H9 (cell line): ENCODE measurements around the gene PSPN. TPM values are rescaled to one million over a fixed set of nuclear protein-coding genes. Genes with fewer than 3 reads are reported as not detected.

Experiments
- DNase-seq: peaks from one replicate; pipeline ENCODE4 v3.0.0-alpha.2; 2017
- H2AFZ ChIP-seq: one replicate; pipeline ENCODE4 v1.6.1; 2013; ENCODE audit warnings: mild to moderate bottlenecking, low read length, control low read depth, moderate library complexity
- H2AK5ac ChIP-seq: 2 replicates; pipeline ENCODE4 v1.6.1; 2013; ENCODE audit warnings: low read length, control low read depth, mixed read lengths; ENCODE audit not compliant: insufficient read length
- H2BK120ac ChIP-seq: one replicate; pipeline ENCODE4 v1.6.1; 2013; ENCODE audit warnings: low read depth, mild to moderate bottlenecking, low read length, control low read depth, inconsistent platforms; ENCODE audit not compliant: poor library complexity, severe bottlenecking
- H2BK12ac ChIP-seq: 2 replicates; pipeline ENCODE4 v1.6.1; 2013; ENCODE audit warnings: low read length, control low read depth, mixed read lengths, low read depth; ENCODE audit not compliant: insufficient read length
- H2BK15ac ChIP-seq: 2 replicates; pipeline ENCODE4 v1.6.1; 2013; ENCODE audit warnings: low read depth, low read length, control low read depth
- H2BK20ac ChIP-seq: one replicate; pipeline ENCODE4 v1.6.1; 2013; ENCODE audit warnings: low read depth, mild to moderate bottlenecking, low read length, control low read depth, inconsistent platforms; ENCODE audit not compliant: poor library complexity, severe bottlenecking
- H2BK5ac ChIP-seq: 2 replicates; pipeline ENCODE4 v1.6.1; 2013; ENCODE audit warnings: low read length, control low read depth, mixed read lengths; ENCODE audit not compliant: insufficient read length
- H3K14ac ChIP-seq: 2 replicates; pipeline ENCODE4 v1.6.1; 2013; ENCODE audit warnings: low read length, control low read depth; ENCODE audit not compliant: insufficient read depth
- H3K18ac ChIP-seq: 2 replicates; pipeline ENCODE4 v1.6.1; 2013; ENCODE audit warnings: low read depth, mild to moderate bottlenecking, mixed read lengths, low read length, control low read depth; ENCODE audit not compliant: insufficient read length
- H3K23ac ChIP-seq: 2 replicates; pipeline ENCODE4 v1.6.1; 2013; ENCODE audit warnings: low read length, control low read depth, mixed read lengths, low read depth; ENCODE audit not compliant: insufficient read length
- H3K23me2 ChIP-seq: 2 replicates; pipeline ENCODE4 v1.6.1; 2013; ENCODE audit warnings: low read depth, mild to moderate bottlenecking, mixed read lengths, low read length, control low read depth; ENCODE audit not compliant: insufficient read length, poor library complexity, severe bottlenecking
- H3K27ac ChIP-seq: 2 replicates; pipeline ENCODE4 v1.5.1; 2013; ENCODE audit warnings: low read length, control low read depth, mixed read lengths, low read depth; ENCODE audit not compliant: insufficient read length
- H3K27me3 ChIP-seq: 2 replicates; pipeline ENCODE4 v1.6.1; 2013; ENCODE audit warnings: low read length, control low read depth, inconsistent platforms; ENCODE audit not compliant: insufficient read depth
- H3K4ac ChIP-seq: 2 replicates; pipeline ENCODE4 v1.6.1; 2013; ENCODE audit warnings: low read depth, mild to moderate bottlenecking, control low read depth, inconsistent platforms, low read length, moderate library complexity
- H3K4me1 ChIP-seq: 2 replicates; pipeline ENCODE4 v1.6.1; 2013; ENCODE audit warnings: low read length, control low read depth, inconsistent platforms; ENCODE audit not compliant: insufficient read depth
- H3K4me2 ChIP-seq: 2 replicates; pipeline ENCODE4 v1.6.1; 2013; ENCODE audit warnings: low read length, control low read depth, mixed read lengths; ENCODE audit not compliant: insufficient read length, insufficient read depth
- H3K56ac ChIP-seq: 2 replicates; pipeline ENCODE4 v1.6.1; 2013; ENCODE audit warnings: low read depth, mild to moderate bottlenecking, mixed read lengths, low read length, control low read depth; ENCODE audit not compliant: insufficient read length
- H3K79me1 ChIP-seq: 2 replicates; pipeline ENCODE4 v1.6.1; 2013; ENCODE audit warnings: low read depth, mild to moderate bottlenecking, moderate library complexity, low read length, control low read depth, inconsistent platforms; ENCODE audit not compliant: insufficient read depth, poor library complexity, severe bottlenecking
- H3K79me2 ChIP-seq: 2 replicates; pipeline ENCODE4 v1.6.1; 2013; ENCODE audit warnings: low read length, control low read depth, inconsistent platforms; ENCODE audit not compliant: insufficient read depth
- H3K9ac ChIP-seq: 2 replicates; pipeline ENCODE4 v1.6.1; 2013; ENCODE audit warnings: low read length, control low read depth, mixed read lengths; ENCODE audit not compliant: insufficient read length; ENCODE audit errors: extremely low read depth
- H3K9me3 ChIP-seq: one replicate; pipeline ENCODE4 v1.6.1; 2013; ENCODE audit warnings: low read depth, low read length, inconsistent platforms; ENCODE audit not compliant: control insufficient read depth
- H3T11ph ChIP-seq: one replicate; pipeline ENCODE4 v1.6.1; 2013; ENCODE audit warnings: mild to moderate bottlenecking, low read length, control low read depth, inconsistent platforms
- H4K20me1 ChIP-seq: one replicate; pipeline ENCODE4 v1.6.1; 2013; ENCODE audit not compliant: control insufficient read depth, insufficient read length, insufficient read depth
- H4K5ac ChIP-seq: 2 replicates; pipeline ENCODE4 v1.6.1; 2013; ENCODE audit warnings: low read depth, mild to moderate bottlenecking, mixed read lengths, low read length, control low read depth; ENCODE audit not compliant: insufficient read length
- H4K8ac ChIP-seq: replicated peaks from 2 replicates; pipeline ENCODE4 v1.6.1; 2013; ENCODE audit warnings: low read length, control low read depth, mixed read lengths, low read depth; ENCODE audit not compliant: insufficient read length
- H4K91ac ChIP-seq: 2 replicates; pipeline ENCODE4 v1.6.1; 2013; ENCODE audit warnings: low read depth, mild to moderate bottlenecking, moderate library complexity, mixed read lengths, low read length, control low read depth; ENCODE audit not compliant: insufficient read length
- H3K27ac Mint-ChIP-seq, 3 experiments: 2 replicates in 2 of 3; 3 replicates in 1 of 3; pipeline ENCODE4 v1.8.0; 2020 to 2021; ENCODE audit warnings: mixed read lengths in 3 of 3, mild to moderate bottlenecking in 1 of 3, moderate library complexity in 1 of 3
- H3K27me3 Mint-ChIP-seq: 2 replicates; pipeline ENCODE4 v1.8.0; 2021; ENCODE audit warnings: low read depth, mild to moderate bottlenecking, moderate library complexity, mixed read lengths
- H3K36me3 Mint-ChIP-seq, 3 experiments: 2 replicates in 2 of 3; 3 replicates in 1 of 3; pipeline ENCODE4 v1.8.0; 2020 to 2021; ENCODE audit warnings: low read depth in 3 of 3, mixed read lengths in 3 of 3; ENCODE audit not compliant: insufficient read depth in 1 of 3
- H3K4me1 Mint-ChIP-seq, 2 experiments: 2 replicates each; pipeline ENCODE4 v1.8.0; 2020; ENCODE audit warnings: mixed read lengths in 2 of 2
- H3K4me3 Mint-ChIP-seq, 2 experiments: 2 replicates in 1 of 2; 3 replicates in 1 of 2; pipeline ENCODE4 v1.8.0; 2020 to 2021; ENCODE audit warnings: mild to moderate bottlenecking in 2 of 2, mixed read lengths in 2 of 2, moderate library complexity in 1 of 2
- H3K9me3 Mint-ChIP-seq, 2 experiments: 2 replicates in 1 of 2; 3 replicates in 1 of 2; pipeline ENCODE4 v1.8.0; 2020; ENCODE audit warnings: mild to moderate bottlenecking in 2 of 2, mixed read lengths in 2 of 2, moderate library complexity in 1 of 2
- WGBS: extraction: QIAGEN DNeasy Blood & Tissue Kit; methylation state at CpG from one replicate; pipeline ENCODE4 v1.1.7; 2013; ENCODE audit warnings: missing lambda C conversion rate, low lambda C conversion rate, mixed read lengths; ENCODE audit not compliant: insufficient read length; ENCODE audit errors: extremely low coverage; 5-methylcytosine and 5-hydroxymethylcytosine counted together
- total RNA-seq: library from RNA; stranded (reverse); gene quantifications from 2 replicates; pipeline ENCODE4 v1.2.1, GENCODE V29; 2021
- TF ChIP-seq, protein P1 (sequence below): fragments of 200-600 bp; sonication (generic); conservative IDR thresholded peaks from 3 replicates; pipeline ENCODE4 v1.8.0; 2021; ENCODE audit warnings: antibody characterized with exemption, mild to moderate bottlenecking

PSPN gene
- total RNA-seq, 1 experiment from 2014 or later = 2.1 TPM

DNA sequence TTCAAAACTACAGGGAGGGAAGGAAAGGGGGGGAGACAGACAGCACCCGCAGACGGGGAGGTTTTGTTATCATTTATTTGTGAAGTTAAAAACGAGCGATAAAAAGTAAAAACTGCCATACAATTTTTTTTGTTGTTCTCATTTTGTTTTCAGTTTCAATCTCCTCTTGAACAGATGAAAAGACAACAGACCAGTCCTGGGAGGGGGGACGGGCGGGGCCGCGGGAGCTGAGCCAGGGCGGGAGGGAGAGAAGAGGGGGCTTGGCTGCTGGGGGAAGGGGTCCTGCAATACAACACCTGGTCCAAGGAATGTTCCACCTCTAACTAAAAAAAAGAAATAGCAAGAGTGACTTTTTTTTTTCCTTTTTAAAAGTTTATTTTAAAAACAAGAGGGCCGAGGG is 37.6 kb upstream of the PSPN start:
- Histone ChIP-seq H3T11ph (no peak overlapping the region), H3K56ac (no peak overlapping the region), H2AFZ (no peak overlapping the region), H2BK12ac (no peak overlapping the region), H3K23me2 (no peaks in the 10 kb centered on the region), H4K8ac (no peak overlapping the region), H3K9ac (no peak overlapping the region), H2BK5ac (no peak overlapping the region), H3K14ac (no peak overlapping the region), H2BK120ac (no peak overlapping the region), H3K4me2 (no peak overlapping the region), H3K23ac (no peak overlapping the region), H4K5ac (no peak overlapping the region), H3K27me3 (no peaks in the 10 kb centered on the region), H3K9me3 (no peaks in the 10 kb centered on the region), H4K91ac (no peak overlapping the region), H3K4ac (no peak overlapping the region), H3K79me1 (peaks cover 3% of the 10 kb centered on the region), H3K4me1 (no peaks in the 10 kb centered on the region), H4K20me1 (no peaks in the 10 kb centered on the region), H2AK5ac (no peak overlapping the region), H2BK20ac (no peak overlapping the region), H2BK15ac (no peak overlapping the region), H3K27ac (no peak overlapping the region), H3K79me2 (no peaks in the 10 kb centered on the region), H3K18ac (no peak overlapping the region)
- WGBS = no CpG with 5 or more reads among the region's 10 CpGs
- H3K27me3 Mint-ChIP-seq = no peaks in the 10 kb centered on the region
- H3K27ac Mint-ChIP-seq = peak overlapping the region in 1 of 3 experiments; percentile 95; a peak in 2 of 7 replicates
- no peaks in the 10 kb centered on the region; a peak in 1 of 5 replicates for H3K9me3 Mint-ChIP-seq
- TF ChIP-seq, protein P1, sequence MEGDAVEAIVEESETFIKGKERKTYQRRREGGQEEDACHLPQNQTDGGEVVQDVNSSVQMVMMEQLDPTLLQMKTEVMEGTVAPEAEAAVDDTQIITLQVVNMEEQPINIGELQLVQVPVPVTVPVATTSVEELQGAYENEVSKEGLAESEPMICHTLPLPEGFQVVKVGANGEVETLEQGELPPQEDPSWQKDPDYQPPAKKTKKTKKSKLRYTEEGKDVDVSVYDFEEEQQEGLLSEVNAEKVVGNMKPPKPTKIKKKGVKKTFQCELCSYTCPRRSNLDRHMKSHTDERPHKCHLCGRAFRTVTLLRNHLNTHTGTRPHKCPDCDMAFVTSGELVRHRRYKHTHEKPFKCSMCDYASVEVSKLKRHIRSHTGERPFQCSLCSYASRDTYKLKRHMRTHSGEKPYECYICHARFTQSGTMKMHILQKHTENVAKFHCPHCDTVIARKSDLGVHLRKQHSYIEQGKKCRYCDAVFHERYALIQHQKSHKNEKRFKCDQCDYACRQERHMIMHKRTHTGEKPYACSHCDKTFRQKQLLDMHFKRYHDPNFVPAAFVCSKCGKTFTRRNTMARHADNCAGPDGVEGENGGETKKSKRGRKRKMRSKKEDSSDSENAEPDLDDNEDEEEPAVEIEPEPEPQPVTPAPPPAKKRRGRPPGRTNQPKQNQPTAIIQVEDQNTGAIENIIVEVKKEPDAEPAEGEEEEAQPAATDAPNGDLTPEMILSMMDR = no peak
- no peak for DNase-seq
- H3K36me3 Mint-ChIP-seq = peaks cover 18 to 51% (median 51%) of the 10 kb centered on the region in 3 experiments; a peak in 6 of 7 replicates
- H3K4me1 Mint-ChIP-seq = peaks cover 3 to 21% of the 10 kb centered on the region in 2 experiments
- H3K4me3 Mint-ChIP-seq = no peak overlapping the region
